Epithelial cell of prostate (primary cell): Measurements from ENCODE around the gene CLPSL2.

Experiments
- DNase-seq: peaks from one replicate; pipeline ENCODE4 v3.0.0-alpha.2; 2011; ENCODE audit warnings: low read depth, low spot score
- H3K27ac ChIP-seq: fragments of 450-650 bp; 2 replicates; pipeline ENCODE4 v1.5.1; 2017; ENCODE audit warnings: mild to moderate bottlenecking

Gene CLPSL2

DNA sequence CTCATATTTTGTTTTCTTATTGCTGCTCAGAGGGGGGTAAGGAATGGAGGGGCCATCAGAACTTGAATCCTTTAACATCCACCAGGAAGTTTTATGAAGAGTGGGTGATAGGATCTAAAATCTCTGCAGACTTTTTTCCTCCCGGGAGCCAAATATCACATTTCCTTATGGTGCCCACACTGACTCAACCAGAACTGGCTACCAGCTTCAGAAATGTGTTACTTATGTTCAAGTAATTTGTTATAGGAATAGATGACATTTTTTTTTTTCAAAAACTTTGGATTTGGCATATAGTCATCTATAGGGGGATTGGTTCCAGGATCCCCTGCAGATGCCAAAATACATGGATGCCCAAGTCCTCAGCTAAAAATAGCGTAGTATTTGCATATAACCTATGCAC lies 47.2 kb downstream of the CLPSL2 start:
- no peak overlapping the region for H3K27ac ChIP-seq
- no peak for DNase-seq

DNA sequence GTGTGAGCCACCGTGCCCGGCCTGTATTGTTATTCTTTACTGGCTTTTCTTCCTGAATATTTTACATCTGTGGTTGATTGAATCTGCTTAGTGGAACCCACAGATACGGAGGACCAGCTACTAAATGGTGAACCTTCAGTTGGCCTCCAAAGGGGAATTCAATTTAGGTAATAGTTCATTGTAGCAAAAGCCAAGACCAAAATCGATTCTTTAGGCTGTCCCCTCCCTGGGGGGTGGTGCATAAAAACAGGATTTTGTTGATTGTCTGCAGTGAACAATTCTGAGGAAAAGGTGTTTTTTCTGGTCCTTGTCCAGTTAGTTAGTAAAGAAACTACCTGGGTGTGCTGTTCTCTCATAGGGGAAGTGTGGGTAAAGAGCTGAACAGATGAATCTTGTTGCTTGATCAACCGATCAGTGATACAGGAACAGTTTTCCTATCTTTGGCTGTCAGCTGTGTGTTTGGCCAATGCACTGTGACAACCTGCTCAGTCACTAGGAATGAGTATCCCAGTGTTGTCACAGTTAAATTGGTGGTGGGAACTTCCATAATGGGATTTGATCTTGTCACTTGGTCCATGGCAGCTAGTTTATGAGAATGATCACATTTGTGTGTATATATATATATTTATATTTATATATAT lies 48.3 kb downstream of the CLPSL2 start:
- DNase-seq = no peak
- no peak overlapping the region for H3K27ac ChIP-seq
